GM18868 (cell line): ENCODE results near the gene MSI2.

Source experiments
- ATAC-seq: cut with Tn5 transposase; IDR thresholded peaks from one replicate; pipeline ENCODE4 v1.9.1; 2021; ENCODE audit warnings: mild to moderate bottlenecking, moderate library complexity; ENCODE audit not compliant: unreplicated experiment

Gene MSI2

DNA sequence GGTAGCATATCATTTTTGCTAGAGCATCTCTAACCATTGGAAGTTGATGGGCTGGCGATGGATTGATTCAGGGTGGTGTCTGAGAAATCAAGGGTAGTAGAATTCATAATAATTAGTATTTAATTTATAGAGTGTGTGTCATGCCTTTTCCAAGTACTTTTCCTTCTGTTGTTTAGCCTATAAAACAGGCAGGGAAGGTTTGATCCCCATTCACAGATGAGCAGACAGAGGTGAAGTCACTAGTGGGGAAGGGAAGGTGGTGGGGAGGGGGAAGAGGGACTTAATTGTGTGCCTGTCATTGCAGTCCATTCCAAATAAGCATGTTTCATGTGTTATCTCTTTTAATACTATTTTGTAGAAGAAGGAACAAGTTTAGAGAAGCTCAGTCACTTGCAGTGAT lies 131.3 kb downstream of the MSI2 start:
- ATAC-seq, result no peak

DNA sequence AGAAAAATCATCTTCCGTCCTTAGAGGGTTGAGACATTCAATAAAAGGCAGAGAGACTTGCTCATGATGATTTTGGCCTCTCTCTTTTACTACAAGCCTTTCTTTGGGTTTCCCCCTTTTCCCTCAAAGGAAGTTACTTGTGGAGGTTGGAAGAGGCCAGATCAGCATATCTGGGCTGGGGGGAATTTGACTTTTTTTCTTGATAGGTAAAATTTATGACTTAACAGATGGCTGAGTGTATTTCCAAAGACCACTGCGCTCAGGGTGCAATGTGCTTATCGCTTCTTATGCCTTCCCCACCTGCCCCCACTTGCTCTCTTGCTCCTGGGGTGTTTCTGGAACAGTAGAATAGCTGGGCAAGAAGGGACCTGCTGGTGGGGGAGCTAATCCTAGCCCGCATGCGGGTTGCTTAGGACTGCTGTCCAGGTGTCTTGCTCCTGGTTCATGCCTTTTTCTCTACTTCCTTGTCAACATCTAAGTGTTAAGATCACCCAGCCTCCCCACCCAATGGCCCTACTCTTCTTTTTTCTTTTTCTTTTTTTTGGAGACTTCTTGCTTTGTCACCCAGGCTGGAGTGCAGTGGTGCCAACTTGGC lies 131.9 kb downstream of the MSI2 start:
- ATAC-seq, result no peak

DNA sequence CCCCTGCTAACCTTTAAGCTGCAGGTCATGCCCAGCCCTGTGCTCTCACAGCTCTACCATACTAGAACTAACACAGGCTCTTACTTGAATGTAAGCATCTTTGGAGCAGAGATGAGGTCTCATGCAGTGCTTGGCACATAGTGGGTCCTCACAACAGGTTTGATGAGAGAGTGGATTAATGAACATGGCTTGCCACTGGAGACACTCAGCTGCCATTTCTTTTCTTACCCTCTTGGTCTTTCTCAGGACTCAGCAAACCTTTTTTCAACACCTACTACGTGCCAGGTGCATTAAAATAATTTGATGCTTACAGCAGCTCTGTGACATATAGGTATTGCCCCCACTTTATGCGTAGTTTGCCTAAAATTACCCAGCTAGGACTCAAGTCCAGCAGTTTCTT lies 133.2 kb downstream of the MSI2 start:
- ATAC-seq, result no peak

DNA sequence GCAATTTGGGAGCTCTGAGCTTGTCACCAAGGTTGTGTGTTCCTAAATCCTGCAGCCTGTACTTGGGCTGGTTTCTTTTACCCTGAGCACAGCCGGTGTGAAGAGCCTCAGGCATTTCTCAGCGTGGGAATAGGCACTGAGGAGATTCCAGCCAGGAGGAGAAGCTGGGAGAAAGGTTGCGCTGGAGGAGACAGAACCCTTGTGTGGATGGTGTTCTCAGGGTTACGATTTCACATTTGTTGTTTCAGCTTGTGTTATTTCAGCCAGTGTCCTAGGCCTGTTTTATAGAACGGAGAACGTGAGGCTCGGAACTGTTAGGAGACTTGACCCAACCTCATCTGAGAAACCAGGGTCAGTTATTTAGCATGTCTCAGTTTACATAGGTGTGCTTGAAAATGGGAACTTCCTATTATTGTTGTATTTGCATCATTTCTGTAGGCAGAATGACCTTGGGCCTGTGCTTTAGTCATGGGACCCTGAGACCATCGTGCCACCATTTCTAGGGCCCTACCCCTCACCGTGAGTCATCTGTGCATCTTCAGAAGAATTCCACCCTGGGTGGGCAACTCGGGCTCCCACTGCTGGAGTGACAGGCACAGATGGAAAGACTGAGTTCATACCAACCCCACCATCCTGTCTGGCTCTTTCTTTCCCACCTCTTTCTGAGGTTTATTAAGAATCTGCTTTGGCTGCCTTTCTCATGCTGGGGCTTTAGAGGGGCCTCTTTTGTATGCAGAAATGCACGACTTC lies 134.9 kb downstream of the MSI2 start:
- no peak for ATAC-seq

DNA sequence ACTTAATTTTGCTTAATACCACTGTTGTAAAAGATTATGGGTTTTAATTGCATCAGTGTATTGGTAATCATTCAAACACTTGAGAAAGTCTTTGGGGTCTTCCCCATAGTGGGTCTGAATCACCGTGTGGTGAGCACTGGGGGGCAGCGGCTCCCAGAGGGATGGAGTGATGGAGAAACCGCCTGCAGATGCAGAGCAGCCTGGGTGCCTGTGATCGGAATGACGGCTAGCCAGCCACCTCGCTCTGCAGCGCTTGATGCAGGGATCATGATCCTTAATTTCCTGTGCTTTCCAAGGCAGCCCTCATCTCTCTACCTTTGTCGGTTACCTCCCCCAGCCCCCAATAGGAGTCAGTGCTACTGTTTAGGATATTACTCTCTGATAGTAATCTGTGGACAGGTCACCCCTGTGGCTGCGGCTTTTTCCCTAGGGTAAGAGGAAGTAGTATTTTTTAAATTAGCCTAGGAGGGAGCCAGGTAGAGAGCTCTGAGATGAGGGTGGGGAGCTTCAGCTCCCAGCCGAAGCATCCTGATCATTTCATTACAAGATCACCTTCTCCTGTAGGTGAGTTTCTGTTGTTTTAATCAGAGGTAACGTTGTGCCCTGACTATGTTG lies 135.6 kb downstream of the MSI2 start:
- no peak for ATAC-seq

DNA sequence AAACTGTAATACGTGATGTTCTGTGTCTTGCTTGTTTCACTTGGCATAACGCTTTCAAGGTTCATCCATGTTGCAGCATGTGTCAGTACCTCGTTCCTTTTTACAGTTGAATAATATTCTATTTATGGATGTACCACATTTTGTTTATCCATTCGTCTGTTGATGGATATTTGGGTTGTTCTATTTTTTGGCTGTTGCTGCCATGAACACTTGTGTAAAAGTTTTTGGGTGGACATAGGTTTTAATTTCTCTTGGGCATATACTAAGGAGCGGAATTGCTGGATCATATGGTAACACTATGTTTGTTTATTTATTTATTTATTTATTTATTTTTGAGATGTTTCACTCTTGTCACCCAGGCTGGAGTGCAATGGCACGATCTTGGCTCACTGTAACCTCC lies 137.0 kb downstream of the MSI2 start:
- ATAC-seq, result no peak

DNA sequence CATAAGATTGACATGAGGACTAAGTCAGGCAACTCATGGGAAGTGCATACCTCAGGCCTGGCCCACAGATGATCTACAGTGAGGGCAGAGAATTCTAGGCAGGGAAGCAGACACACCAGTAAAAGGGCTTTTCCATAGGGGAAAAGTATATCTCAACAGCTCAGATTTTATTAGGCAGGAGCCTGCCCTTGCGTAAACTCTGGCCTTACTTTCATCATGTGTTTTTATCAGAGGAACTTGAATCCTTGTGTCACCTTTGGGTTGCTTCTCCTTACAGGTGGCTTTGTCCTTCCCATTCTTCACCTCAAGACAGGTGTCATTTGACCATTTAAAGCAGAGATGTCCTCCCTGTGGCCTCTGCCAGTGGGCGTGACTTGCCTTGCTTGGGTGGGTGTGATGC lies 138.1 kb downstream of the MSI2 start:
- no peak for ATAC-seq

DNA sequence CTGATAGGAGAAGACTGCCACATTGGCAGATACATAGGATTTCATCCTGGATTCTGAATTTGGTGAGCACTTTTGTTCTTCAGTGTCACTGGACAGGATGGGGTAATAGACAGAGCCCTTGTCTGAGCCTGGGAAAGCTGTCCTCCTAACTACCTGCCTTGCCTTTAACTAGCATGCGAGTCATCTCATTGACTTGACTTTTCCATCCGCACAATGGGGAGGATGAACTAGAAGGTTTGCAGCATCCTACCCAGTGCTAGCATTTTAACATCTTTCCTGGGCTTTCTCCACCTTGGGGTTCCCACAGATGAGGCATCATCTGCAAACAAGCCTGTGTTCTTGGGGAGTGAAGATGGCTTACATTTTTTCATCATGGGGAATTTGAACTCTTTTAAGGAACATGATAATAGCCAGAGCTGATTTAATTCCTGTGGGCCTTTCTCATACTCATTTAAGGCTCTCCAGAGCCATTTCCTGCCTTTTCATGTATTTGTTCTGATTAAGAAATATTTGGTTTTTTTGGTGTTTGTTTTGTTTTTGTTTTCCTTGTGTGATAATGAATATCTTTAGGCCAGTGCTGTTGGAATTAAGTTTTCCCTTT lies 139.5 kb downstream of the MSI2 start:
- no peak for ATAC-seq

DNA sequence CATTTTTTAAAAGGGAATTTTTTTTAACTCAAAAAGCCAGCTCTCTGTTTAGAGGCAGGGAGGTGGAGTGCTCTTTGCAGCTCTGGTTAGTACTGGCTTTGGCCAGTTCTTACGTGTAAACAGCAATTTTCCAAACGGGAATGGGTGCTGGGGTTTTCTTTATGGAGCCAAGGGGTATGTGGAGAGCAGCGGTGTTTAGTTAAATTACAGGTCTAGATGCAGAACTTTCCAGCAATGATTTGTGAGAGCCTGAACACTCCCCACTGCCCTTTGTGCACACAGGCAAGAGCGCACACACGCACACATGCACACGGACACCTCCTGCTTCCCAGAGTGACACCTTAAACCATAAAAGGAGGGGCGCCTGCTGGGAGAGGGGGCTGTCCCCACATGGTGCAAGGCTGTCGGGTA lies 140.2 kb downstream of the MSI2 start:
- ATAC-seq, result no peak

DNA sequence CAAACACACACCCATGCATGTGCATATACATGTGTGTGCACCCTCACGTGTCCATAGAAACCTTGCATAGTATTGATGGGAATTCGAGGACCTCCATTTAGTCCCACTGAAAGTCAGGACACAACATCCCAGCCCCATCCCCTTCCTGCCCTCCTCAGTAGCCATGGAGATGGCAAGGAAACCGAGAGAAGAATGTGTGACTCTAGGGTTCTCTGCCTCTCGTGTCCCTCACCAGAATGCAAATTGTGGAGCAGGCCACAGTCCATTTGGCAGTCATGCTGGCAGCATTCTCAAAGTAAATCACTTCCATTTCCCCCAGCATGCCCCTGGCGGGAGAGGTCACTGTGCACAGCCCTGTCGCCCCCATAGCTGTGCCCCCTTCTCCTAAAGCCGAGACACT lies 141.1 kb downstream of the MSI2 start:
- no peak for ATAC-seq

DNA sequence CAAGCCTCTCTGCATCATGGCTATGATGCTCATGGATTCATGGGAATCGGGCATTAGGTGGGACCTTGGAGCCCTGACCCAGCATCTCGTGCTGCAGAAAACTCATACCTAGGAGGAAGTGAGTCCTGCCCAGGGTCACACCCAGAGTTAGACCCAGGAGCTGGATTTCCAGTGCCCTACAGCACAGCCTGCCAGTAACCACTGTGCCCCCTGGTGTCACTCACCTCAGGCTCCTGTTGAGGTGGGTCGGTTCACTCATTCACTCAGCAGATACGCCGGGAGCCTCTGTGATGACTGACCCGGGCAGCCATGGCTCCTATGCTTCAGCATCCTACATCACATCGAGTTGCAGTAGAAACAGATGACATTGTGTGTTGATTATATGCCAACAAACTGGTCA lies 143.4 kb downstream of the MSI2 start:
- no peak for ATAC-seq

DNA sequence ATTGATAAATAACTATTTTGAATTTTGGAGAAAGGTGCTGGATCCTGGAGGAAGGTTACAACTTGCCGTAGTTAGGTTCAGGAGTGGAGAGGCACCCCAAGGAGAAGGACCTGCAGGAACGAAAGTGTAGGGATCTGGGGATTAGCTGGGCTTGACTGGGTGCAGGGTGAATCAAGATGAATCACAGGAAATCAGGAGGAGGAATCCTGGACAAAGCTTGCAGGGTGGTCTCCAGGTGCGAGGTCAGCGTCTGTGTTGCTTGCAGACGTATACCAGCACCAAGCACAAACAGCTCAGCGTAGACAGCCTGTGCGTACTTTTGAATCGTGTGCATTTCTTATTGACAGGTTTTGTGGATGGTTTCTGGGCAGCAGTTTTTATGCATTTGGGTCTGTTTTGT lies 144.3 kb downstream of the MSI2 start:
- ATAC-seq, result no peak

DNA sequence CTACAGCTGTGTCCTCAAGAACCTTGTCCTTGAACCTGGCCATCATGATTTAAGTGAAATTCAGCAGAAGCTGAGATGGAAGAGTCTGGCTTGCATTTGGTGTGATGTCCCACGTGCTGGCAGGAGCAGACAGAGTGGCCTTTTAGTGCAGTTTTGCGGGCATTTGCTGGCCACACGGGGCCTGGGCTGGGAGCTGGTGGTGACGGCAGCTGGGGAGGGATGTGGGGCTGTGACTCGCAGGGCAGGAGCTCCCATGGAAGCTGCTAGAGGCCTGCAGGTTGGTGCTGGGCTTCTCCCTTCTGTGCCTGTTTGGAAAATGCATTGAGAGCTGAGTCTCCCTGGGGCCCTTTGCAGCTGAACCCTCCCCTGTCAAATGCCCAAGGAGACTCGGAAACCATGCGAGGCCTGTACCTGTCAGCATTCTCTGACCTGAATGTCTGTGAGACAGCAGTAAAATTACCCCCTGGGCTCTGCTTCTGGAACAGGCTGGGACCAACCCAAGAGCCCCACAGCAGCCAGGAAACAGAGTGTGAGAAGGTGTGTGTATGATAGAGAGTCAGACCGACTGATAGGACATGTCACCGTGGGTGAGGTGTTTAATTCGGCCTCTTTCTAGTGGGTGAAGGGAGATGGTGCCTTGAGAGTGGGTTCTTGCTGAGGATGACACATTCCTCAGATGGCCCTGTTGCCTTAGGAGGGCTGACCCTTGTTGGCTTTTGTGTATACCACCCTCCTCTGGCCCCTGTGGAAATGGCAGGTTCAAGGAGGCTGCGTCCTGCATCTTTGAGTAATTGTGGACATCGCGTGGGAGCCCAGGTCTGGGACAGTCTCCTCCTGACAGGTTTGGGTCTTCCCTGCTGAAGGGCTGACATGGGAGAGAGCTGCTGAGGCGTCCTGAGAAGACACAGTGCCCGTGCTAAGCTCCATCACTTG lies 145.5 kb downstream of the MSI2 start:
- ATAC-seq, result no peak

DNA sequence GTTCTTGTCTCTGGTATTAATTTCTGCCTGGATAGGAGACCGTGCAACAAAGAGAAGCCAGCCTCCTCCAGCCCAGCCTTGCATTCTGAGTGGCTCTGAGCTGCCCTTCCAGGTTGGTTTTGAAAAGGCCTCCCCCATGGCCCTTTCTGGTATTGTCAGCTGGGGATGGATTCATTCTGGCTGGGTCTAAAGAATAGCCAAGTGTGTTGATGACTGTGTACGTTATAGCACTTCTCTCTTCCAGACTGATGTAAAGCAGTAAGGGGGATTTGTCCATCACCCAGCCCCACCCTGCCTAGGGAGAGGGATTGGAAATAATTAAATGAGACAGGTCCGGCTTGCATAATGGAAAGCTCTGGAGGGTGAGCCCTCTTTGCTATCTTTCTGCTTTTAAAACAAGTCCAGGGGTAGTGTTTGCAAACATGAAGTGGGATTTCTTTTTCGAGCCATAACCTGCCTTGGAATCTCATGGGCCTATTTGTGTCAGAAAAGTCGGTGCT lies 146.4 kb downstream of the MSI2 start:
- ATAC-seq, result no peak

DNA sequence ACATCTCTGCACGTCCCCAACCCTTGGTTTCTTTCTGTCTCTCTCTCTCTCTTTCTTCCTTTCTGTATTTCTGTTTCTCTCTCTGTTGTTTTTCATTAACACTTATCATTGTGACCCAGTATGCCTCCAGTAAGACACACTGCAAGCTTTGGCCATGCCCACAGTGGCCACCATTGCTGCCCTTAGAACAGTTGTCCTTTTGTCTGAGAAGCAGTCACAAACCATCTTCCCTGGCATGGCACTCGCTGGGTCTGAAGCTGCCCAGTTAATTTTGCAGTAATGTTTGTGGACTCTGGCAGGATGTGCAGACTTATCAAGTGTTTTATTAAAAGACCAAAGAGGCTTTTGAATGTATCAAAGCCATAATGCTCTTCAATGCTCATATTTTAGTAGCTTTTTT lies 146.9 kb downstream of the MSI2 start:
- no peak for ATAC-seq

DNA sequence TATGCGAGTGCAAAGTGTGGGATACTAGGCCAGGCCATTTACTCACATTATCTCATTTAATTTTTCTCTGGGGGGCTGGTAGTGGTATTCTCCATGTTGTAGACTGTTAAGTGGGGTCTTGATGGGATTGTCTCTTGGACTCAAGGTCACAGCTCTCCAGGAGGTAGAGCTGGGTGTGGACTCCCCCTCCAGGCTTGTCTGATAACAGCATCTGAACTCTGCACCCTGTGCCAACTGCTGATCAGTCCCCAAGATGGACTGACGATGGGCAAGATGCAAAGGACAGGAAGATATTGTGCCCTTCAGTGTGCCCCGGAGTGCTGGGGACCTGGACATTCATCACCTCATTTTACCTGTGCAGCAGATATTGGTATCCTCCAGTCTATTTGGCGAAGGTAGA lies 147.8 kb downstream of the MSI2 start:
- ATAC-seq, result no peak

DNA sequence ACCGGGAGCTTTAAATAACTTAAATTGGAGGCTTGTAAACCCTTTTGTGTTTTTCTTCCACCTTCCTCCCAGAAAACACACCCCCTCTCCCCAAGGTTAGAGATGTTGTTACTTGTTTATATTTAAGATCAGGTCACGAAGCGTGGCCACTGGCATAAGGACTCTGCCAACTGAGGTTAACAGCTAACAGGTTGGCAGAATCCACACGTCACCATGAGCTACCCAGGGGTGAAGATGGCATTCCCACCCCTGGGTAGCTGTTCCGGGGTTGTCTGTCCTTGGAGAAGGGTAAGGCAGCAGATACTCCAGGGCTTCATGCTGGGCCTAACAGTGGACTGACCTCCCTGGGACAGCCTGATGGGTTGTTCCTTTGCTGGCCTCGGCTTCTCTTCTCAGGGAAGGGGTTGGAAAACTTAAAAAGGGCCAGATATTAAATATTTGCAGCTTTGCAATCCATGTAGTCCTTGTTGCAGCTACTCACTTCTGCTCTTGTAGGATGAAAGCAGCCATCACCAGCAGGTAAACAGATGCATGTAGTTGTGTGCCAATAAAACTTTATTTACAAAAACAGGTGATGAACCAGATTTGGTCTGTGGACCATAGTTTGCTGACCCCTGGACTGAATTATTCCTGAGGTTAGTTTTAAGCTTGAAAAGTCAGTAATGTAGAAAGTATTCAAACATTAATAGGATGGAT lies 148.6 kb downstream of the MSI2 start:
- ATAC-seq, result no peak

DNA sequence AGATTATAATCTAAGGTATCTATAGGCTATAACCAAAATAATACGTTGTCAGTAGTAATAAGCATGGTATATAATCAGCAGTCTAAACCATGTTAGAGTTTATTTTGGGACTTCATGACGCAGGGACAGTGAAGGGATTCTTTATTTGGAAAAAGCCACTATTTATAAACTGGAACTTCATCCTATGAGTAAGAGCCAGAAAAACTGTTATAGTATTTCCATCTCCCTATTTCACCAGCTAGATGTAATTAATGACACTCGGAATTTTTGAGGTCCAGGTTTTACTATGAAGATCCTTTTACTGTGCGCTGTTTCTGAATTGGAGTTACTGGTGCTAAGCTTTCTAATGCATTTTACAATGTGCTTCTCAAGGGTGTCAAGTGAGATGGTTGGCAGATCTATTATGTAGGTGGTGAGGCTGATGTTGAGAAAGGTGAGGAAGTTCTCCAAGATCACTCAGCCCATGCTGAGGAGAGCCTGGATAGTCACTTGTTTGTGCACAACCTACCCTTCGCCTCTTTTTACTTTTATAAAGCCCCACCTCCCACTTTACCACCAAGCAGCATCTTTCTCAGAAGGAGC lies 149.3 kb downstream of the MSI2 start:
- no peak for ATAC-seq

DNA sequence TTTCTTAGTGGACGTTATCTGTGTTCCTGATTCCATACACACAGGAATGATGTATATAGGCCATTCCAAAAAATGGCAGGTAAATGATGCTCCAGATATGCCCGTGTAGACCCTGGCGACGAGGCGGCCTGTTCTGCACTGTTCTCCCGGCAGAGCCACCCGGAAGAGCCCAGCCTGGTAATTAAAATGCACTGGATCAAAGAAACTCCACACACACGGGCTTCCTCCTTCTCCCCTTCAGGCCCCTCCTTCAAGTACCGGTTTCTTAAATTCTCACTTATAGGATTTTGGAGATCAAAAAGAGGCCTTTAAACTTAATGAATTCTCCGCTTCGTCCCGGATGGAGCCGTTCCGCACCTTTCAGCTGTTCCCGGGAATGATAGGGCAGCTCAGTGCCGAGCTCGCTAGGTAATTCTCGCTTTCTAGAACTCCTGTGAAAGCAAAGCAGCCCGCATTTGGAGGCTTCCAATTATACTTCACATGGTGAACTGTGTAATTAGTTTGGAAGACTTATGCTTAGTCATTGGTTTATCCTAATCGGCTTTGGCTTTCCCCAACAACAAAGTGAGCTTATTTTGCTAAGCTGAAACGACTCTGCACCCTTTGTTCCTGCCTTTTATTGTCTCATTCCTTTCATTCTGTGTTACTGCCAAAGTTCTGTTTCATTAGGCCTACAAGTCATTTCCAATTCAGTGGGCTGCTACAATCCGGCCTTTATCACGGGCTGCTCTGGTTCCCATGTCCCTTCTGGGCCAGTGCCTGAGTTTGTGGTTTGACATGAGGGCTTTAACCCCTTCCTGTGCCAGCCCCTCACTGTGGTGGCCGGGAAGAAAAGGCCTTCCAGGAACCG lies 150.0 kb downstream of the MSI2 start:
- no peak for ATAC-seq
